Muscle of back (tissue), 11 donors: Measurements from ENCODE around the gene ZNF597. TPM values are rescaled to one million over a fixed set of nuclear protein-coding genes. Genes with fewer than 3 reads are reported as not detected.
A peak's percentile ranks its signal among the peaks of the same experiment; 100 is the strongest.

Source experiments
- DNase-seq, 3 donors: peaks; one replicate each; pipeline versions ENCODE4 v3.0.0 to v3.0.0-alpha.2; 2013
- polyA plus RNA-seq, 10 donors: library from polyadenylated mRNA; unstranded; fragments of 120-200 nt; gene quantifications; one replicate each; pipeline ENCODE4 v1.2.1, GENCODE V29; 2013; ENCODE audit not compliant: insufficient read length in 10 of 10

ZNF597 gene
- polyA plus RNA-seq, 10 donors: 1.4 to 2.7 (median 2.3) TPM

DNA sequence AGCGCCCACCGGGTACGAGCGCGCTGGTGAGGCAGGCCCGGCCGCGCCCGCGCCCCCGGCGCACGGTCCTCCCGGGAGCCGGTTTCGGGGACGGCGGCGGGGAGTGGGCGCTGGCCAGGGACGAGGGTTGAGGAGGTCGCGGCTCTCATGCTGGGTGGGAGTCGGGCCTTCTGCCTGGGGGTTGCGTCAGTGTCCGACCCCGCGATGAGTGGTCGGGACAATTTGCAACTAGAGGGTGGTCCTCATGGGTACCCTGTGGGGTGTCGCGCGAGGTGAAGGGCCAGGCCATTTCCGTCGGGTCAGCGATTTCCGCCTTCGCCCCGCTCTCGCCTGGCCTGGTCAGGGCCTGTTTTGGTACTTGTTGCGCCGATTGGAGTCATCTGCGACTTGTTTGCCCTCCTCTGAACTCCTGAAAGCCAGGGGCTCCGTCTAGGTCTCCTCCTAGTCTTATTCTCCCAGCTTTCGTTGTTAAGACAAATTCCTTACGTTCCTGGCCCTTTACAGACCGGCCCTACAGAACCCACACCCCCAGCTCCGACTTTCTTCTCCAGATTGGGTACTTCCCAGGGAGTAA lies 15.1 kb upstream of the ZNF597 start:
- DNase-seq: peak in 2 of 3 donors; percentile 33 to 67

- DNase-seq: peak; percentile 91 to 97 (median 92)
Measured at GRCh38 chr16:3457434-3458252, 14.3 kb upstream of the ZNF597 start.

GRCh38 chr16:3454631-3455147 lies 11.4 kb upstream of the ZNF597 start:
- no peak for DNase-seq

DNA sequence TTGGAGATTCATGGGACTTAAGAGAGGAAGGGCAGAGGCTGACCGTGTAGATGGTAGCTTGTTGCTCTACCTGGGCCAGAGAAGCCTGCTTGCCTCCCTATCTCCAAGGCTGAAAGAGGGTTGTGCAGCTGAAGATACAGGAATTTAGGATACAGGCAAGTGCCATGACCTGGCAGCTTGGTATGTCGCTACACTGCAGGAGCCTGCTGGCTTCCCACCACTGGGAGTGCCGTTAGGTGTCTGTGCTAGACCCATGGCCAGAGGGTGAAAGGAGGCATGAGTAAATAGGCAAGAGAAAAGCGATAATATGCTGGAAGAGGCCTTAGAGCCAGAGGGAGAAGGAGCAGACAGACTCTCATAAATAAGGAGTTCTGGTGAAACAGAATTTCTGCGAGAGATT lies 10.8 kb upstream of the ZNF597 start:
- DNase-seq: no peak

DNA sequence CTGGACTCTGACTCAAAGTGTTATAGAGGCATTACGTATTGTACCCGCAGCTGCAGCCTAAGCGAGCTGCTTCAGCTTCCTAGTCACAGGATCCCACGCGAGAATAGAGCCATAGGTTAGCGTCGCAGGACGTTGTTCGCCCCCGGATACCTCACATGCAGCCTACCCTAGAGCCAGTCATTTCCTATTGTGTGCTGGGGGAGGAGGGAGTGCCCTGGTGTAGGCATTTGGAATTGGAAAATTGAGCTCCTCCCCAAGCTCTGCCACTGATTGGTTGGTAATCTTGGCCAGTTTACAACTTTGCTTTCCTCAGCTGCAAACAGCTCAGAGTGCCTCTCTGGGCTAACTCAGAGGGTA lies 706 bp upstream of the ZNF597 start:
- DNase-seq: peak; percentile 32 to 60 (median 38)

GRCh38 chr16:3439637-3440036 lies 3.7 kb downstream of the ZNF597 start:
- no peak for DNase-seq

DNA sequence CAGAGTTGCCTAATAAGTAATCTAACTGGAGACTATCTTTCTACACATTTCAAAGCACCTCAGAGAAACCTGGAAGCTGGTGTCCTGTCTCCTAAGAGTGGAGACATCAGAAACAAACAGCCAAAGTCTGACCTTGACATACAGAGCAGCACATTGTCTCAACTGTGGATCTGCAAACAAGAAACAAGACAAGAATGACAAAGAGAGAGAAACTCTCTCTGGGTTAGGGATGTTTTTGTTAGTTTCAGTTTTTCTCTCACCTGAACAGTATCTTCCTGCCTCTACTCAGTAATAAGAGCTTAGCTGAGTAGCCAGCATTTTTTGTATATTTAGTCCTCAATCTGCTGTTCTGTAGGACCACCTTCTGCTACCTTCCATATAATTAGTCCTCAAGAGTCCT lies 8.9 kb downstream of the ZNF597 start:
- no peak for DNase-seq

GRCh38 chr16:3431779-3432219 lies 11.5 kb downstream of the ZNF597 start:
- peak; percentile 22 to 43 (median 27) for DNase-seq

DNA sequence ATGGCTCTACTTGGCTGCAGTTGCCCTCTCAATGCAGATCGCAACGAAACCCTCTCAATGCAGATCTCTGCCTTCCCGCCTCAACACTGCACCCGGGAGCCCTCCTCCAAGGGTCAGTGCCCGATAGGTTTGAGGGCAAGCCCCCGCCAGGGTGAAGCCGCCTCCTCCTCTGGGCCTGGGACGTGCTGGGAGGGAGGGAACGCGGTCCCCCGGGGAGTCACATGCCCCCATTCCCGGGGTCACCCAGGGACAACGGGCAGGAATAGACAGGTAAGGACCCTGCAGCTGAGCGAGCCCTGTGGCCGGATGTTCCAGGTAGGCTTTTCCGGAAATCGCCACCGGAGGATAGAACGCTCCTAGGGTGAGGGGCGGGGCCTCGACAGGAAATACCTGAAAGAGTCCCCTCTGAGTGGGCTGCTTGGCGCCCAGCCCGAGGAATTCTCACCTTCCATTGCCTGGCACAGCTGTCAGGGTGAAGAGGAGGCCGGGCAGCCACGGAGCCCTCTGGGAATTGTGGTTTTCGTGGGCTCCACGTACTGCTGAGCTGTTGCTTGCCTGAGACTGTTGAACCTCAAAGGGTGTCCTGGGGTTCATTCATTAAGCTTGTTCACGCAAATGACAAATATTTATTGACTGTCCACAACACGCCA lies 29.4 kb downstream of the ZNF597 start:
- no peak for DNase-seq

GRCh38 chr16:3408561-3409197 lies 34.6 kb downstream of the ZNF597 start:
- DNase-seq: no peak

- peak in 2 of 3 donors; percentile 0 to 7 for DNase-seq
Measured at GRCh38 chr16:3401719-3402397, 41.4 kb downstream of the ZNF597 start.

DNA sequence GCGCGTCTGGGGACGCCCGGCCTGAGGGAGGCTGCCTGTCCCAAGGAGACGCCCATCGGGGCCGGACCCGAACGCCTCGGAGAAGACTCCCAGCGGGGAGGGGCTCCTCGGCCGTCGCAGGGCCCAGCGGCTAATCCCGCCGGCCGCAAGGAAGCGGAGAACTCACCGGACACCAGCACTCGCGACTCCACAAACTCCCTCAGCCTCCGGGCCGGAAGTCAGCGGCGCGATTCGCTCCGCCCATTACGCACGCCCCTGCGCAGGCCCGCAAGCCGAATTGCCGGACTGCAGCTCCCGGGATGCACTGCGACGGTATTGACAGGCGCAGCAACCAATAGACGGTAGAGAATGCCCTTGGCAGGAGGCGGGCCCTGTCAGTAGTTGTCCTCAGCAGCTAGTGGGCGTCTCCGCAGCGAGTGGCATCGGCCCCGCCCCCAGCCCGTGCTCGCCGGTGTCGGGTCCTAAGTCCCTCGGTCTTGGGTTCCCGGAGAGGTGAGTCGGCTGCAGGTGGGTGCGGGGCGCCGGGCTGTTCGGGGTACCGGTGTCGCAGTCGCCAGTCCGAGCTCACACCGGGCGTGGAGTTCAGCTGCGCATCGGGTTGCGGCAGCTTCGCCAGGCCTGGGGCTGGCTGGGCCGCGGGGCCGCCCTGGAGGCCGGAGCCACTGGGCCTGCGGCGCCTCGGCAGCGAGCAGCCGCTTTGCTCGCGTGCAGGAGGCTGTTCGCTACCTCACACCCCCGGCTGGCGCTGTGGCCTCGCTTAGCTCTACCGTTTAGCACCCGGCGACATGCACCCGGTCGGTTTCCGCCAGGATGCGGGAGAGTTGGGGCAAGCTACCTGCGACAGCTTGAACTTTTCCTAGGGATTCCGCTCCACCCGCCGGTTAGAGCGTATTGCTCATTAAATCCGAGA lies 42.3 kb downstream of the ZNF597 start, which contains the start of the genes ZNF174 and ZSCAN32:
TSS of gene ZNF174 (plus strand) at position 437 of the 910 bp plus-strand sequence. CDS start 790 bp downstream, outside the sequence.
TSS of gene ZSCAN32 (minus strand) at position 226 of the 910 bp plus-strand sequence. CDS start 3,447 bp downstream, outside the sequence.
- peak; percentile 99 for DNase-seq

GRCh38 chr16:3400446-3400778 lies 42.9 kb downstream of the ZNF597 start:
- DNase-seq: no peak

- DNase-seq: no peak
Measured at GRCh38 chr16:3389663-3390338, 53.5 kb downstream of the ZNF597 start.

DNA sequence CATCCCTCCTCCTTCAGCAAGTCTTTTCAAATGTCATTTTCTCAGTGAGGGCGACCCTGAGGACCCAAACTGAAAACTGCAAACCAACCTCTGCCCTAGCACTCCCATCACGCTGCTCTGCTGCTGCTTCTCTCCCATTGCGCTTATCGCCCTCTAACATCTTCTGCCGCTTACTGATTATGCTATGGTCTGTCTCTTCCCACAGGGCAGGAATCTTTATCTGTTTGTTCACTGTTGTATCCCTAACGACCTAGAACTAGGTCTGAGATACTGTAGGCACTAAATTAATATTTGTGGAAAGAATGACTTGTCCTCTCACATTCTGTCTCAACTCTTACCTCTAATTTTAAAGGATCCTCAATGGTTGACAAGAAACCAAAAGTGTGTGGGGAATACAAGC lies 55.0 kb downstream of the ZNF597 start:
- no peak for DNase-seq

DNA sequence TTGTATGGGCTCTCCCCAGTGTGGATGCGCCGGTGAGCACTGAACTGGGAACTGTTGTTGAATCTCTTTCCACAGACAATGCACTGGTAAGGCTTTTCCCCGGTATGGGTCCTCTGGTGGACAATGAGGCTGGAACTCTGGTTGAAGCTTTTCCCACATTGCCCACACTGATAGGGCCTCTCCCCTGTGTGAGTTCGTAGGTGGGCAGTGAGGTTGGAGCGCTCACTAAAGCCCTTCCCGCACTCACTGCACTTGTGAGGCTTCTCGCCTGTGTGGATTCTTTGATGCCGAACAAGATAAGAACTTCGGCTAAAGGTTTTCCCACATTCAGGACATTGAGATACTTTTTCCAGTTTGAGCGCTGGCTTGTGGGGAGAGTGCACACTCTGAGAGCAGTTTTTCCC lies 60.3 kb downstream of the ZNF597 start:
- DNase-seq: no peak
